Superior temporal gyrus (tissue), 1 donor: ENCODE results near the gene ASB7.
"Not testable (repeated sequence)": the region's sequence is repeated elsewhere in the genome, so short reads cannot be mapped to it uniquely, and the experiment has no call there.

ENCODE experiments used
- DNase-seq: peaks from one replicate; pipeline ENCODE4 v3.0.0-alpha.2; 2016; ENCODE audit errors: extremely low spot score

Gene ASB7, protein sequence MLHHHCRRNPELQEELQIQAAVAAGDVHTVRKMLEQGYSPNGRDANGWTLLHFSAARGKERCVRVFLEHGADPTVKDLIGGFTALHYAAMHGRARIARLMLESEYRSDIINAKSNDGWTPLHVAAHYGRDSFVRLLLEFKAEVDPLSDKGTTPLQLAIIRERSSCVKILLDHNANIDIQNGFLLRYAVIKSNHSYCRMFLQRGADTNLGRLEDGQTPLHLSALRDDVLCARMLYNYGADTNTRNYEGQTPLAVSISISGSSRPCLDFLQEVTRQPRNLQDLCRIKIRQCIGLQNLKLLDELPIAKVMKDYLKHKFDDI

DNA sequence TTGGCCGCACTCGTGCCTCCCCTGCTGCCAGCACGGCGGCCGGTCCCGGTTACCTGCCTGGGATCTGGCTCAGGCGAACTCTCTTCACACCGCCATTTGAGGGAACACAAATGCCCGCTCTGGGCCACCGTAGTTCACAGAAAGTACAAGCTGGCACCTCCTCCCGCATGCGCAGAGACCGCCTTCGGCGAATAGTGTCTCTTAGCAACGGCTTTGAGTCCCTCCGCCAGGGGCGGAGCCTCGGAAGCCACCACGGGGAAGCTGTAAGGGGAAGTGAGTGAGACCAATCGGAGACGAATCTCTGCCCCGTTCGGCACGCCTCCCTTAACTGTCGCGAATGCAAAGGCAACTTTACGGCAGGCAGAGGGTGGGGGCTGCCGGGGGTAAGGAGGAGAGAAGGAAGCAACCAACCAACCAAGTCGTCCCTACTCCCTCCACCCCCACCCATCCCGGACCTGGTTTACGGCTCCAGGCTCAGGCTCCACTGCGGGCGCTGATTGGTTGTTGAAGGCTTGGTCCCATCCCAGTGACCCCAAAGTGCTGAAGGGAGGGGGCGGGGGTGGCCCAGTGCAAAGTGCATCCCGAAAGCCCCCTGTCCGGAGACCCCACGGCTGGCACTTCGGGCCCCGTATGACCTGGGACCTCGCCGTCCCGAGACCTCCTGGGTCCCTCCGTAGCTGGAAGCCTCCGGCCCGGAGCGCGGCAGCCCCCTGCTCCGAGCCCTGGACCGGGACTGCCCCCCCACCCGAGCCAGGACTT is at the start of gene ASB7, which contains the start of gene LINS1:
TSS of gene ASB7 (plus strand) at position 526 of the 759 bp plus-strand sequence. CDS start 9,628 bp downstream, outside the sequence.
TSS of gene LINS1 (minus strand) at position 121 of the 759 bp plus-strand sequence. CDS start 21,342 bp downstream, outside the sequence.
- peak; percentile 100 for DNase-seq

DNA sequence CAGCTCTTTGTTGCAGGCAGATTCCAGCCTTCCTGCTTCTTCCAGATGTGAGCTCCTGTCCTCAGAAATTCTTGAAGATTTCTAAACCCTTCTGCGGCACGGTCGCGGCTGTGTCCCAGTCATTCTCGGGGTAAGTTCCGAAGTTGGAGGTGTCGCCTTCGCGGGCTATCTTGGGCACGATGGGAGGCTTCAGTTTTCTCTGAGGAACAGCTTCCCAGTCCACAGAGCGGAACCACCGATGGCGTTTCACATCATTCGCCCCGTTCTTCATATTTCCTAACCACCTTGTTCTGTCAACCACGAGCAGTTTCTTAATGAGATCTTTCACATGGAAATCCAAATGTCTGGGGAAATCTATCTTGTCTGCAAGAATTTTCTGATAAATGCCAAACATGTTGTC is 48.9 kb upstream of the ASB7 start:
- no peak for DNase-seq

DNA sequence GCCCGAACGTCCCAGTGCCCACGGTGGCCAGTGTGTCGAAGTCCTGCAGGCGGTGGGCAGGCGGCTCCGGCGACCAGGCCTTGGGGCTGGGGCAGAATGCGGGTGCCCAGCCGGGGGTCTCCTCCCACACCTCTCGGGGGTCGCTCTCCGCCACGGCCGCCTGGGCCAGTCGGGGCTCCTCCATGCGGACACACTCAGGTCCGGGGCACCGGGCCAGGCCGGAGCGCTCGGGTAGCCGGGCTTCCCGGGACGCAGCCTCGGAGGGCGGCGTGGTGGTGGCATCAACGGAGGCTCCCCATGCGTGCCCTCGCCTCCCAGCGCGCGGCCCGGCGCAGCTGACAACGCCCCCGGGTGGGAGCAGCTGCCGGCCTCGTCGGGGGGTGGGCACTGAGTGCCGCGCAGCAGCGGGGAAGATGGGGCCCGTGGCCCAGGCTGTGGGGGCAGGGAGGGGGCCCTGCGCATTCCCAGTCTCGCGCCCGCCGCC is 43.6 kb upstream of the ASB7 start:
- DNase-seq: no peak

DNA sequence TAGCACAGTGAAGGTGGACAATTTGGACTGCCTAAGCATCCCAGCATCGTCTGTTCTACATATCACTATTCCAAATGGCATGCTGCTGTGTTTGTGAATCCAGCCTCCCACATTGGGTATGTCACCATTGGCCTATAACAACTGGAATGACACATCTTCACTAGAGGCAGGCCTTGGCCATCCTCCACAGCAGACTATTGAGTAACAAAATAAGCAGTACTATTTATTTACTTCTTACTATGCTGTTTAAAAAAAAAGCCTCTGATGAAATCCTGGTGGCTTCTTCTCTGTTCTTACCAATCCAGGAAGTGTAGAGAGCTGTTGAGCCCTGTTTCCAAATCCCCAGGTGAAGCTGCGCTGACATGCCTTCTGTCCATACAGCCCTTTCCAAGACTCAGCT is 43.1 kb upstream of the ASB7 start:
- no peak for DNase-seq

DNA sequence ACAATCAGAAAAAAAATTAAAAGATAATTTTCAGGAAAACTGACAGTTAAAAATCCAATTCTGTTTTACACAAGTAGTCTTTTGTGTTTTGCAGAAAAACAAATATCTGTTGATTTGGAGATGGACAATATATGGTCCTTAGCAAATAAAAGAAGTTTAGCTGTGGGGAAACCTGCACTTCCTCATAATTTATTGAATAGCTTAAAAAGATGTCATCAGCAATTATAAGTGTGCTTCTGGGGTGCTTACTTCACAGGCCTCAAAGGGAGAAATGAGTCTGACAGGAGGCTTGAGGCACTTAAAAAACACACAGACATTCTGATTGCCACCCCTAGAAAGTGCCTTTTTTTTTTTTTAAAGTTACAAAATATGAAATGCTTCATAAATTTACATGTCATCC is 42.1 kb upstream of the ASB7 start:
- DNase-seq: no peak

DNA sequence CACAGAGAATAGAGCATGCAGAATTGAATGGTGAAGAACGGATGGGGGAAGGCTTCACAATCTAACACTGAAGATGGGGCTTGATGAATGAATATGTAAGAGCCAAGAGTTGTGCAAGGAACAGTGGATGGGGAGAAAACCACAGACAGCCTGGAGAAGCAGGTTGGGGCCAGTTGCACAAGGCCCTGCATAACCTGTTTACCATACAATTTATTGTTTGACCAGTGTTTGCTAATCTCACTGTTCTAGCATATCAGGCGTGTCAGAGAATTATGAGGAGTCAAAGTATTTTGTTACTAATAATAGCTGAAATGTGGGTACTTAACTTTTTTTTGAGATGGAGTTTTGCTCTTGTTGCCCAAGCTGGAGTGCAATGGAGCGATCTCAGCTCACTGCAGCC is 36.8 kb upstream of the ASB7 start:
- no peak for DNase-seq

DNA sequence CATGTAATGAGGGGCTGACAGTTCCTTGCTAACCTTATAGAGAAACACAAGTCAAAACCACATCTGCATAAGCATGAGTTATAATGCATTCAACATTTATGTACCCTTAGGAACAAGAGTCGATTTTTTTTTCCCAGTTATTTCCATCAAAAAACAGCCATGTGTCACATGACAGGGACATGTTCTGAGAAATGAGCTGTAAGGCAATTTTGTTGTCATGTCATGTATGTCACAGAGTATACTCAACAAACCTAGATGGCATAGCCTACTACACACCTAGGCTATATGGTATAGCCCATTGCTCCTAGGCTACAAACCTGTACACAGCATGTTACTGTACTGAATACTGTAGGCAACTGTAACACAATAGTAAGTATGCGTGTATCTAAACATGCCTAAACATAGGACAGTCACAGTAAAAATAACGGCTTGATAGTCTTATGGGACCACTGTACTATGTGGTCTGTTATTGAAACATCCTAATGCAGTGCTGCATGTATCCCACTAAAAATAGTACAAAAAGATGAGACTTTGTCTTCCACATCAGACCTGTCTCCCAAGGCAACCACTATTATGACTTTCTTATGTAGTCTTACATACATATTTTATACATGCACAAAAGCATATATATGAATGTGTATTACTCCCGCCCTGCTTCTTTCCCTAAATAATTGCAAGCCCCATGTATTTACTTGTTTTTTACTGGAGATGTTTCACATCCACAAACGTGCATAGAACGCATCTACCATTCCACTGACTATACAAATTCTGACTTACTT is 35.4 kb upstream of the ASB7 start:
- no peak for DNase-seq

DNA sequence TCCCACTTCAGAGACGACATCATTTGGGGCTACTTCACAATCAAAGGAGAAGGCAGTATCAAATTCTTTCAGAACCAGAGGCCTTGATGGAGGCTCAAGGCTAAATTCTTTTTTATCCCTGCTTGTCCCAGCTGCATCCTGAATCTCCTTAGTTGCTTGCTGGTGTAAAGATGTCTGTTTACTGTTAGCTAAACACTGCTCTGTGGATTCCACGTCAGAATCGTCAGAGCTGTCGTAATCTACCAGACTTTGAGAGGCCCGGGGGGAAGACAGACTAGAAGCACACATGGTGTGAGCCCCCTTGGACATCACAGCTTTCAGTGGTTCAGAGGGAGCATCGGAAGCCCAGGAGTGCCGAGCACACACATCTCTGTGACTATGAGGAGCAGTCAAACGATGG is 33.0 kb upstream of the ASB7 start:
- no peak for DNase-seq

DNA sequence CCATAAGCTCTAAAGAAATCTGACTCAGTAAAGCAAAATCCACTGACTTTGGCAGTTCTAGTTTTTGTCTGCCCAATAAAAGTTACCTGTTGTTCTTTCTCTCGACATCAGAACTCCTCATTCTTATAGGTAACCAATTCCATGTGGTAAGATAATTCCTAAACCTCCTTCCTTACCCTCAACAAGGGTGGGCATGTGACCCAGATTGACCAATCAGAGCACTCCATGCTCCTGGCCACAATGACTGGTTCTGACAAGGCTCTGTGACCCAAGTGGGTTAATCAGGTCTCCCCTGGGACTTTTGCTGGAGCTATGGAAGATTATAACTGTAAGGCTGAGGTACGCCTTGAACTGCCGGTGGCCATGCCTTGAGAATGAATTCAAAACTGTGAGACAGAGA is 32.1 kb upstream of the ASB7 start:
- DNase-seq: no peak

DNA sequence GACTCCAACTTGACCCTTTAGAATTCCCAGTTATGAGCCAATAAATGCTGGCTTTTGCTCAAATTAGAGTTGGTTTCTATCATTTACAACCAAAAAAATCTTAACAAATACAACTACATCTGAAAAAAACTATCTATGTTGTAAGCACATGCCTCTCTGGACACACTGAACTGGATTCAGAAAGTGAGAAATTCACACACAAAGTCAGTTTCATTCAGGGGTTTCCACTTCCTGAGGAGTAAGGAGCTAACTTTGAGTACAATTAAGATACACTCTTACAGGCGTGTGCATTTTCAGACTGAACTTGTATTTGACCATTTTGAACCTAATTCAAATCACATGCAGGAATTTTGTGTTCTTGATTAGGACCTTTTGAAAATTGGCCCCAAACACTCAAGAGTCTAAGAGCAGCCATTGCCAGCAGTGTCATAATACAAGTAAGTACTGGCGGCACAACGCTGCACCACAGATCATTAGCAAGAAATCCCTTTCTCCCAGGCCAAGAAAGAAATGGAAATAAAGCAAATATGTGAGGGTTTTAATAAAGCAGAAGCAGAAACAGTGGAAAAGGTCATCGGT is 31.6 kb upstream of the ASB7 start:
- no peak for DNase-seq

DNA sequence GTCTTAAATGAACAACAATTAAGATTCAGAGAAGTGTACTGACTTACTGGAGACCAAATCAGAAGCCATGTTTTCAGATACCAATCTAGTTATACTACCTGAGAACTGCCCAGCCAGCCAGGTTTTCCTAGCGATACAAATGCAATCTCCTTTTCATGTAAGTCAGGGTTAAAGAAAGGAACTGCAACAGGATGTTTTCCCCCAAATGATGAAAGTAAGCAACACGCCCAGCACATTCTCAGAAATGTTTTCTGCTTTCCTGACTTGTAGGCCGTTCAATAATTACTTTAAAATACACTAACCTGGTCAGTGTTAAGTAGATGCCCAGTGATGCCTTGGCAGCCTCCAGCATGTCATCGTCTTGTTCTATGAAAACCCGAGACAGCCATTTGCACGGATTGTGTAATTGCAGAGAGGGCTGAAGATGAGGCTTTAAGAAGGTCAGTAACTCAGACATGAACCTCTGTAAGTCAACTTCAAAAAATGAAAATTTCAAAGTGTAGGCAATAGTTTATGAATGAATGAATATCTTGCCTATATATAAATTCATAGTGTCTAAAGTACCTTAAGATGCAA is 30.7 kb upstream of the ASB7 start:
- no peak for DNase-seq

DNA sequence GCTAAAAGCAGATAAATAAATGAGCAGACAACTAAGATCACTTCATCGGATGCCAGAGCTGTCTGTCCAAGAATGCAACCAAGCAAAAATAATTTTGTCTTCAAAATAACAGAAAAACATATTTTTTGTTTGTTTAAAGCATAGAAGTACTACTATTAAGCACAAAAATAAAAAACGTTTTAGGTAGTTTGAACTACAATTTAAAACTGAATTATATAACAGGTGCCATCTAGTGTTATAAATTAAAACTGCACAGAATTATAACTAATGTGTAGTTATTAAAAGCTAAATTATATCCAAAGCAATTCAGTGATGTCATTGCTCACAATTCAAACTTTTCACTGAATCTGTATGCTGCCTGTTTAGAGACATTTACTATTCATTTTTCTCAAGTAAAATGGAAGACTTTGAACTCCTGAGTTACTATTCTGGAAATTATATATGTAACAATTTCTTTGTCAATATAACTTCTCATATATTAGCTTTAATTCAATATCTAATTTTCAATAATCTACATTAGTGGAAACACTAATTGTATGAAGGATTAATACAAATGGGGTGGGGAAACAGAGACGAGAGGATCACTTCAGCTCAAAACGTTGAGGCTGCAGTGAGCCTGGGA is 29.9 kb upstream of the ASB7 start:
- peak; percentile 78 for DNase-seq

DNA sequence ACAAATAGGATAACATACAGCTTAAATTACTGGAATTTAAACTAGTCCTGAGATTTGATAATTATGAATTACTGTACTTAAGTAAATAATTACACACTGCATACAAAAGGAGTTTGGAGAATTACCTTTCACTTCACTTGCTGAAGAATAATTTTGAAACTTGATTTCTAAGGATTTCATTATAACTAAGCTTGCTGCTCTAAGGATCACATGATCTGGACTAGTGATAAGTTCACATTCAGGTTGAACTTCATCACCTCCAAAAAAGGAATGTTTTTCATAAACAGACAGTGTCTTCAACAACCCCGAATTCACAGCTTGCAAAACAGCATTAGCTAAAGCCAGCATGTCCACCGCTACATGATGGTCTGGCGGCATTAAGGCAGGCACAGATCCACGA is 28.9 kb upstream of the ASB7 start:
- no peak for DNase-seq

DNA sequence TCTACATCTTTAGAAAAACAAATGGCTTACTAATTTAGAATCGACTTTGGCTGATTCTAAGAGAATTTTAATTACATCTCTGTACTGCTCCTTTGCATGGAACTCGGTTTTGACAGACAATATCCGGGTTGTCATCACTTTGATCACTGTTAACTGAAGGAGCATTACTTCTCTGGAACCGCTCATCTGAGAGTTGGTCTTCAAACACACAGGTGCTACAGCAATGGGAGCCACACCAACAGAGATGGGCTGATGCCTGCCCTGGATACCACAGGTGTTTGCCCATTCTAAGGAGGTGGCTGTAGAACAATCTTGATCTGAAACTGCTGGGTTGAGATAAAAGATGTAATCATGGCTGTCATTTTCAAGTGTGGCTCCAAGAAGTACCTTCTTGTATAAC is 22.0 kb upstream of the ASB7 start:
- no peak for DNase-seq

DNA sequence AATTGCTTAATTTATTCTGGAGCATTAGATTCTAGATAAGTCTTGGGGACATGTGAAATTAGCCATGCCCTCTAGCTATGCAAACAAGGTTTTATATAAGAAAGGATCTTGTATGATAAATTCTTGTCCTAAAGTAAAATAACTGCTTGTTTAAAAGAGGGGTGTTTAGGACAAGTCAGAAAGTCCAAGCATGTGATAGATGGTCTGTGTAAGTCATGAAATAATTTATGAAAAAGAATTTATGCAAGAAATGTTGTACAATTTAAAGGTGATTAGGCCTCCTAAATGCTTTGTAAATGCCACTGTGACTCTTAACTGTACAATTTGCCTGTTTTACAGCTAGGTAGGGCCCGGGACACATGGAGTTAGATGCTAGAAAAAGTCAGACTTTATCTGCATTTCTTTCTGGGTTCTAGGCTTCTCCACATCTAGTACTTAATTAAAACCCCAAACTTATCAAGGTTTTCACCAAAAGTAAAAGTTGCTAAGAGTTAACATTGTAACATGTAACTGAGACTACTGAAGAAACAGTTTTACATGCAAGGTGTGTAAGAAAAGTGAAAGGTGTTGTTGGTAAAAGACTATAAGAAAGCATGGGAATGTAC is 13.6 kb upstream of the ASB7 start:
- DNase-seq: no peak

DNA sequence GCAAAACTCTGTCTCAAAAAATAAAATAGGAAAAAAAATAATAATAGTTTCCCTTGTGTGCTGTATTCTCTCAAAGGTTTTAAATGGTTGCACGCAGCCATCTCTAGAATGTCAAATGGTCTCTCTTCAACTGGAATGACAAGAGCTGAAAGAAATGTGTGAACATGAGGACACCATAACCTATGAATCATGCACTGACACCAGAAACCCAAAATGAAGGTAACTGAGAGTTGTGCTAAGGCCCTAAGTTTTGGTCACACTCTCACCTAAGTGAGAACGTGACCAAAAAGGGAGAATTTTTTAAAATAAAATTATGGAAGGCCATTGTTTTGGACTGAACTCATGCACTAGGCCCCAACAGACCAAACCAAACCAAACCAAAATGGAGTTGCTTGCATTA is 11.2 kb upstream of the ASB7 start:
- DNase-seq: not testable (repeated sequence)

DNA sequence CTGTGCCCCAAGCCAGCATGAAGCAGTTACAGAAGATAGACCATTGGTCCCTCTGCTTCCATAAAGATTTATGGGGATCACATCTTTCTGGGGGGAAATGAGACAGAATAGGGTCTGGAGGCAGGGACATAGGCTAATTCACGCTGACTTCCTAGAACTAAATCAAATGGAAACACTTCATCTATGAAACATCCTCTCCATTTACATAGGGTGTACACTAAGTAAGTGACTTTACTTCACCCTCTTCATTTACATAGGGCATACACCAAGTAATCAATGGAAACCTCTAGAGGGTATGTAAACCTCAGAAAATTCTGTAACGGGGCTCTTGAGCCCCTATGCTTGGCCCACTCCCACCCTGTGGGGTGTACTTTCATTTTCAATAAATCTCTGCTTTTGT is 10.6 kb upstream of the ASB7 start:
- no peak for DNase-seq

DNA sequence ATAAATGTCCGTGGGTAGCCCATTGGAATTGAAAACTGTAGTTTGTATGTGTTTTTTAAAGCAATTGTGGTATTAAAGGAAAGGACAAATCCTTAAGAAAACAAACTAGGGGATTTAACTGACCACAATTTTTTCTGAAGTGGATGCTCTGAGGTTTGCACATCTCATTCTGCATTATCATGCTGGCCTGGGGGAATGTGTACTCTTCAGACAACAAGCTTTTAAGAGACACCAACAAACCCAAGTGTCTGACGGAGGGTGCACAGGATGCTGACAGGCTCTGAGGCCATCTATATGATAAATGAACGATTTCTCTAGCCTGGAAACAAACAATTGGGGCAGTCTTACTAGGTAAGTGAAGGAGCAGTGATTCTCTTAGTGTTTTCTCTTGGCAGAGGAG is 9.5 kb upstream of the ASB7 start:
- no peak for DNase-seq

DNA sequence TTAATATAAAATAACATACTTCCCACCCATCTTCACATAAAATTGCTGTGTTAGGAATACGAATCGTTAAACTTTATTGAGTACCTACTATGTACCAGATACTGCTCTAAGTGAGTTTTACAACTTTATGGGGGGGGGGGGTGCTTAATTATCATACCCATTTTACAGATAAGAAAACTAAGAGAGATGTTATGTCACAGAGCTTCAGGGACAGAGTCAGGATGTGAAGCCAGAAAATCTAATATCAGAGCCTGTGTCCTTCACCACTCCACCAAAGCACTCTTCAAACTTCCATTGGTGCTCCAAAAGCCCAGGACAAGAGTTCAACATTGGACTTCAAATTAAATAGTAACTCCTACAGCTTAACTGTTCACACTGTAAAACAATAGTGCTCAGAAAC is 9.0 kb upstream of the ASB7 start:
- DNase-seq: no peak

DNA sequence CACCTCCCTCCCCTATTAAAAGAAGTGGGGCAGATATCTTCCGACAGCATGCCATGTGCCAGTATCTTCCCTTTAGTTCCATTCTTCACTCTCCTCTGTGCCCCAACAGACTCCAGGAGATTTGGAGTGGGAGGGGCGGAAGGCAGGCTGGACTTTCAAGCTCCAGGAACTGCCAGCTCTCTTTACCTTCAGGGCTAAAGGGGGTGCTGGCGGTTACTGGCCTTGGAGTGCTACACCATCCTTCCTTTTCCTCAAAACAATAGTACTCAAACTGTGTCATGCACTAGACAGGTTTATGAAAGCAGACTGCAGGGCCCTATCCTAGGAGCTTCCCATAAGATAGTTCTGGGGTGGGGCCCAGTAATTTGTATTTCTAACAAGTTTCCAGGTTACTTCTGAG is 6.4 kb upstream of the ASB7 start:
- DNase-seq: no peak

DNA sequence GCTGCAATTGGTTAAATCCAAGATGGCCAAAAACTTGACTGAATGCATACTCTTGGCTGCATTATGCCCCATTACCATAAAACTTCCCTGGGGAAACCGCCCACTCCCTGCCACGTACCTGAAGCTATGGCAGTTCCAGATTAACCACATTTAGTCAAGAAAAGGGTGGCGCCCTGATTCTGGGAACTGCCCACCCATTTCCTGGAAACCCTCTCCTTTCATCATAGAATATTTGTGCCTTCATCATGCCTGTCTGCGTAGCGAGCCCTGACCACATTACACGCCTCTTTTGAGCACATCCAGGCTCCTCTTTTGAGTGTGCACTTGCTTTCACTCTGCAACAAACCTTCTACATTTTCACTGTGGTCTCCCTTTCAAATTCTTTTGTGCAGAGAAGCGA is 5.6 kb upstream of the ASB7 start:
- DNase-seq: no peak
